Osteoblast (primary cell): ENCODE measurements around the gene TENM3. TPM values are rescaled to one million over a fixed set of nuclear protein-coding genes. Genes with fewer than 3 reads are reported as not detected.

Experiments
- DNase-seq: peaks from one replicate; pipeline ENCODE4 v3.0.0; 2011; ENCODE audit warnings: low spot score, mixed read lengths; ENCODE audit not compliant: insufficient read length; ENCODE audit errors: missing footprints
- H2AFZ ChIP-seq: 2 replicates; pipeline ENCODE4 v1.6.0; 2011; ENCODE audit warnings: mild to moderate bottlenecking, low read length
- H3K27ac ChIP-seq: 2 replicates; pipeline ENCODE4 v1.5.1; 2011; ENCODE audit warnings: mild to moderate bottlenecking, low read depth, low read length, moderate library complexity
- H3K27me3 ChIP-seq: 2 replicates; pipeline ENCODE4 v1.6.0; 2012; ENCODE audit warnings: mild to moderate bottlenecking, control low read depth, inconsistent platforms, low read length, moderate library complexity; ENCODE audit not compliant: insufficient read depth
- H3K36me3 ChIP-seq: 2 replicates; pipeline ENCODE4 v1.5.1; 2011; ENCODE audit warnings: mild to moderate bottlenecking, low read length, control low read depth, moderate library complexity; ENCODE audit not compliant: insufficient read depth
- H3K4me1 ChIP-seq: 2 replicates; pipeline ENCODE4 v1.5.1; 2011; ENCODE audit warnings: mild to moderate bottlenecking, low read length, control low read depth, moderate library complexity; ENCODE audit not compliant: insufficient read depth
- H3K4me2 ChIP-seq: 2 replicates; pipeline ENCODE4 v1.6.0; 2011; ENCODE audit warnings: mild to moderate bottlenecking, low read length; ENCODE audit not compliant: insufficient read depth
- H3K4me3 ChIP-seq: fragments of 200-600 bp; sonication (generic); 3 replicates; pipeline ENCODE4 v1.5.1; 2012; ENCODE audit warnings: mild to moderate bottlenecking, low read length, inconsistent platforms; ENCODE audit not compliant: insufficient read depth
- H3K79me2 ChIP-seq: 2 replicates; pipeline ENCODE4 v1.6.0; 2012; ENCODE audit warnings: mild to moderate bottlenecking, low read length, control low read depth, inconsistent platforms; ENCODE audit not compliant: insufficient read depth
- H3K9me3 ChIP-seq: 2 replicates; pipeline ENCODE4 v1.5.1; 2011; ENCODE audit warnings: low read depth, low read length, control low read depth
- H4K20me1 ChIP-seq: 2 replicates; pipeline ENCODE4 v1.6.0; 2012; ENCODE audit warnings: mild to moderate bottlenecking, low read length, control low read depth; ENCODE audit not compliant: insufficient read depth
- CTCF ChIP-seq: IDR thresholded peaks from 2 replicates; pipeline ENCODE4 v1.5.1; 2011; ENCODE audit warnings: mild to moderate bottlenecking, low read depth, low read length, moderate library complexity; ENCODE audit errors: extremely low read depth
- total RNA-seq: library from RNA; depleted of rRNA; stranded (reverse); fragments of >200 nt; gene quantifications from 2 replicates; pipeline ENCODE4 v1.2.3, GENCODE V29; 2012

Gene TENM3
- total RNA-seq, 1 donor, result 59.0 TPM

GRCh38 chr4:182818926-182819730, 575.9 kb downstream of the TENM3 start:
- no peak for TF ChIP-seq CTCF
- no peaks in the 10 kb centered on the region for H3K36me3 ChIP-seq
- peak; percentile 65 for DNase-seq
- no peak overlapping the region for H3K27ac ChIP-seq
- H3K4me2 ChIP-seq, result no peak overlapping the region
- H3K4me3 ChIP-seq, result no peak overlapping the region
- H3K4me1 ChIP-seq, result no peaks in the 10 kb centered on the region
- no peak overlapping the region for H2AFZ ChIP-seq
- H3K9me3 ChIP-seq, result no peaks in the 10 kb centered on the region
- H3K27me3 ChIP-seq, result no peaks in the 10 kb centered on the region
- H4K20me1 ChIP-seq, result no peaks in the 10 kb centered on the region
- no peaks in the 10 kb centered on the region for H3K79me2 ChIP-seq

GRCh38 chr4:182819751-182820150, 576.5 kb downstream of the TENM3 start:
- TF ChIP-seq CTCF, result no peak
- H3K4me1 ChIP-seq, result no peaks in the 10 kb centered on the region
- H3K4me3 ChIP-seq, result no peak overlapping the region
- H4K20me1 ChIP-seq, result no peaks in the 10 kb centered on the region
- peak; percentile 21 for DNase-seq
- H3K9me3 ChIP-seq, result no peaks in the 10 kb centered on the region
- no peaks in the 10 kb centered on the region for H3K79me2 ChIP-seq
- no peak overlapping the region for H3K4me2 ChIP-seq
- no peaks in the 10 kb centered on the region for H3K36me3 ChIP-seq
- no peak overlapping the region for H2AFZ ChIP-seq
- H3K27me3 ChIP-seq, result no peaks in the 10 kb centered on the region
- no peak overlapping the region for H3K27ac ChIP-seq

GRCh38 chr4:182822554-182822953, 579.4 kb downstream of the TENM3 start:
- Histone ChIP-seq H3K27ac (no peak overlapping the region), H3K79me2 (no peaks in the 10 kb centered on the region), H3K4me1 (no peaks in the 10 kb centered on the region), H3K9me3 (no peaks in the 10 kb centered on the region), H2AFZ (no peak overlapping the region), H4K20me1 (no peaks in the 10 kb centered on the region), H3K4me3 (no peak overlapping the region), H3K4me2 (no peak overlapping the region), H3K27me3 (no peaks in the 10 kb centered on the region), H3K36me3 (no peaks in the 10 kb centered on the region)
- DNase-seq, result peak; percentile 15
- no peak for TF ChIP-seq CTCF

GRCh38 chr4:182823576-182823975, 580.4 kb downstream of the TENM3 start:
- Histone ChIP-seq H3K36me3 (no peaks in the 10 kb centered on the region), H2AFZ (no peak overlapping the region), H3K9me3 (no peaks in the 10 kb centered on the region), H3K27me3 (no peaks in the 10 kb centered on the region), H3K4me2 (no peak overlapping the region), H3K4me1 (no peaks in the 10 kb centered on the region), H3K79me2 (no peaks in the 10 kb centered on the region), H3K4me3 (no peak overlapping the region), H4K20me1 (no peaks in the 10 kb centered on the region), H3K27ac (no peak overlapping the region)
- TF ChIP-seq CTCF, result no peak
- peak; percentile 79 for DNase-seq
